K562 (cell line): ENCODE data around the gene EEF2. TPM values are rescaled to one million over a fixed set of nuclear protein-coding genes. Genes with fewer than 3 reads are reported as not detected.

Experiments
- ARID2 ChIP-seq: fragments of 450-650 bp; IDR thresholded peaks from 2 replicates; pipeline ENCODE4 v1.6.1; 2017; ENCODE audit warnings: antibody characterized with exemption, mild to moderate bottlenecking
- CBFB ChIP-seq: sonication (generic); formaldehyde crosslinking; IDR thresholded peaks from 2 replicates; pipeline ENCODE4 v1.4.0; 2020; ENCODE audit warnings: mild to moderate bottlenecking, missing genetic modification reagents
- CBX5 ChIP-seq: IDR thresholded peaks from 2 replicates; pipeline ENCODE4 v1.6.1; 2014; ENCODE audit warnings: low read depth, borderline replicate concordance
- DACH1 ChIP-seq: fragments of 450-650 bp; IDR thresholded peaks from 2 replicates; pipeline ENCODE4 v1.6.1; 2018; ENCODE audit not compliant: partially characterized antibody
- E2F5 ChIP-seq: sonication (generic); formaldehyde crosslinking; IDR thresholded peaks from 2 replicates; pipeline ENCODE4 v1.8.0; 2022; ENCODE audit warnings: mild to moderate bottlenecking, missing genetic modification reagents
- FOXK1 ChIP-seq: sonication (generic); formaldehyde crosslinking; IDR thresholded peaks from 2 replicates; pipeline ENCODE4 v1.8.0; 2022; ENCODE audit warnings: missing genetic modification reagents, mild to moderate bottlenecking, borderline replicate concordance
- HDAC1 ChIP-seq, 2 experiments: fragments of 450-650 bp; IDR thresholded peaks; 2 replicates each; pipeline ENCODE4 v1.6.1; 2016 to 2017; ENCODE audit warnings: inconsistent platforms in 1 of 2, mild to moderate bottlenecking in 1 of 2, moderate library complexity in 1 of 2
- HMGN3 ChIP-seq: IDR thresholded peaks from 2 replicates; pipeline ENCODE4 v1.6.1; 2011; ENCODE audit warnings: borderline replicate concordance, low read depth, mild to moderate bottlenecking, mixed read lengths, low read length; ENCODE audit not compliant: insufficient read length; ENCODE audit errors: extremely low read depth
- HOMEZ ChIP-seq: fragments of 250-450 bp; sonication (Bioruptor Pico); IDR thresholded peaks from 2 replicates; pipeline ENCODE4 v1.4.0; 2020; ENCODE audit warnings: mild to moderate bottlenecking, moderate library complexity
- IRF1 ChIP-seq: sonication (generic); formaldehyde crosslinking; IDR thresholded peaks from 2 replicates; pipeline ENCODE4 v1.8.0; 2022; ENCODE audit warnings: missing genetic modification reagents, mild to moderate bottlenecking, borderline replicate concordance
- NEUROD1 ChIP-seq: fragments of 150-350 bp; IDR thresholded peaks from 2 replicates; pipeline ENCODE4 v1.6.1; 2014; ENCODE audit warnings: borderline replicate concordance, low read length, low read depth; ENCODE audit not compliant: partially characterized antibody
- NUFIP1 ChIP-seq: fragments of 450-650 bp; IDR thresholded peaks from 2 replicates; pipeline ENCODE4 v1.6.1; 2018; ENCODE audit not compliant: partially characterized antibody
- PML ChIP-seq: IDR thresholded peaks from 2 replicates; pipeline ENCODE4 v1.6.1; 2012; ENCODE audit warnings: low read length, inconsistent platforms
- RUNX1 ChIP-seq: sonication (generic); IDR thresholded peaks from 2 replicates; pipeline ENCODE4 v1.6.1; 2016; ENCODE audit warnings: antibody characterized with exemption, low read depth
- SRSF7 ChIP-seq: fragments of 200-400 bp; formaldehyde crosslinking; optimal IDR thresholded peaks from 2 replicates; pipeline ENCODE3; 2017; ENCODE audit warnings: mild to moderate bottlenecking, low read depth, low read length
- SUPT5H ChIP-seq: fragments of 450-650 bp; IDR thresholded peaks from 2 replicates; pipeline ENCODE4 v1.6.1; 2016
- TBL1XR1 ChIP-seq, 2 experiments: IDR thresholded peaks; 2 replicates each; pipeline ENCODE4 v1.6.1; 2012; ENCODE audit warnings: improper control_type of control experiment in 2 of 2, low read length in 2 of 2, mild to moderate bottlenecking in 1 of 2
- XRCC4 ChIP-seq: IDR thresholded peaks from one replicate; pipeline ENCODE4 v1.6.1; 2011; ENCODE audit not compliant: insufficient read depth, insufficient read length; ENCODE audit errors: extremely low read depth
- YBX1 ChIP-seq: fragments of 450-650 bp; IDR thresholded peaks from 2 replicates; pipeline ENCODE4 v1.7.1; 2016; ENCODE audit warnings: mild to moderate bottlenecking
- ZBTB1 ChIP-seq: sonication (generic); formaldehyde crosslinking; IDR thresholded peaks from 2 replicates; pipeline ENCODE4 v1.8.1; 2023; ENCODE audit warnings: missing genetic modification reagents, low read depth, mild to moderate bottlenecking, borderline replicate concordance
- ZBTB12 ChIP-seq: fragments of 250-450 bp; sonication (Bioruptor Pico); IDR thresholded peaks from 2 replicates; pipeline ENCODE4 v1.4.0; 2020
- ZBTB43 ChIP-seq: sonication (generic); formaldehyde crosslinking; IDR thresholded peaks from 2 replicates; pipeline ENCODE4 v1.8.0; 2023; ENCODE audit warnings: mild to moderate bottlenecking, missing genetic modification reagents
- ZFPM2 ChIP-seq: fragments of 250-450 bp; sonication (Bioruptor Pico); IDR thresholded peaks from 2 replicates; pipeline ENCODE4 v1.5.1; 2022; ENCODE audit warnings: mild to moderate bottlenecking
- ZNF507 ChIP-seq: conservative IDR thresholded peaks from 2 replicates; pipeline ENCODE4 v1.6.1; 2017; ENCODE audit warnings: missing genetic modification characterization, missing compliant biosample characterization
- ZNF830 ChIP-seq: fragments of 250-450 bp; sonication (Bioruptor Pico); IDR thresholded peaks from 2 replicates; pipeline ENCODE4 v1.5.0; 2021; ENCODE audit warnings: mild to moderate bottlenecking
- polyA plus RNA-seq, 8 experiments: library from polyadenylated mRNA; depleted of rRNA in 4 of 8; stranded (reverse) in 5 of 8; unstranded in 3 of 8; fragments of >200 nt; fragmentation: Nextera tagmentation in 2 of 8; fragmentation: Illumina TruSeq in 1 of 8; extraction: Ambion mirVana in 2 of 8; extraction: Trizol in 1 of 8; gene quantifications; 2 replicates each; pipeline versions ENCODE4 v1.2.1 to v1.2.3, GENCODE V29; 2011 to 2014; ENCODE audit warnings: inconsistent platforms in 1 of 8, missing spikeins in 1 of 8
- total RNA-seq, 7 experiments: library from RNA; depleted of rRNA in 6 of 7; stranded (reverse); fragments of >200 nt in 6 of 7; fragmentation: Illumina TruSeq in 2 of 7; extraction: Trizol in 2 of 7; gene quantifications; 2 replicates each; pipeline versions ENCODE4 v1.2.1 to v1.2.3, GENCODE V29; 2011 to 2021; ENCODE audit warnings: low replicate concordance in 1 of 7

The EEF2 gene
- total and polyA plus RNA-seq, 9 of the 15 experiments (the other 6 are each of a cell fraction or from before 2014, with no cell fraction given), result 372 to 3,003 (median 1,453) TPM

- TF ChIP-seq HDAC1 (IDR thresholded peaks at IDR 0.05) (no peak), HMGN3 (peak; percentile 27), CBX5 (no peak), ZBTB1 (CRISPR knock-in tag) (no peak), E2F5 (CRISPR knock-in tag) (no peak), SUPT5H (peak; percentile 60; the same call in 1 of the 2 replicates), RUNX1 (0 out of 2 replicates have a peak, but pooled peaks have one; percentile 33), HOMEZ (CRISPR knock-in tag) (no peak), ARID2 (no peak), NEUROD1 (no peak), ZBTB12 (CRISPR knock-in tag) (no peak), YBX1 (no peak), ZBTB43 (CRISPR knock-in tag) (no peak), TBL1XR1 (IDR thresholded peaks at IDR 0.05; ENCODE audit: low read length in 2 of 2) (0 out of 4 replicates have a peak, but pooled peaks of 1 of the 2 experiments have one; percentile 29), ZNF830 (no peak), FOXK1 (peak; percentile 71; the same call in 1 of the 2 replicates), PML (no peak), NUFIP1 (no peak), DACH1 (no peak), SRSF7 (no peak), XRCC4 (no peak), CBFB (CRISPR knock-in tag) (no peak), ZFPM2 (CRISPR knock-in tag) (no peak), IRF1 (CRISPR knock-in tag) (peak; percentile 8; the same call in 1 of the 2 replicates), ZNF507 (tag) (no peak)
Observed at GRCh38 chr19:3979674-3980352, 5.5 kb downstream of the EEF2 start (continued).
